HG03342 (cell line): ENCODE data around the gene NOTUM.
"Not testable (repeated sequence)": the region's sequence is repeated elsewhere in the genome, so short reads cannot be mapped to it uniquely, and the experiment has no call there.

ENCODE experiments used
- ATAC-seq: cut with Tn5 transposase; IDR thresholded peaks from one replicate; pipeline ENCODE4 v1.9.1; 2021; ENCODE audit warnings: mild to moderate bottlenecking, moderate library complexity; ENCODE audit not compliant: unreplicated experiment

Gene NOTUM

DNA sequence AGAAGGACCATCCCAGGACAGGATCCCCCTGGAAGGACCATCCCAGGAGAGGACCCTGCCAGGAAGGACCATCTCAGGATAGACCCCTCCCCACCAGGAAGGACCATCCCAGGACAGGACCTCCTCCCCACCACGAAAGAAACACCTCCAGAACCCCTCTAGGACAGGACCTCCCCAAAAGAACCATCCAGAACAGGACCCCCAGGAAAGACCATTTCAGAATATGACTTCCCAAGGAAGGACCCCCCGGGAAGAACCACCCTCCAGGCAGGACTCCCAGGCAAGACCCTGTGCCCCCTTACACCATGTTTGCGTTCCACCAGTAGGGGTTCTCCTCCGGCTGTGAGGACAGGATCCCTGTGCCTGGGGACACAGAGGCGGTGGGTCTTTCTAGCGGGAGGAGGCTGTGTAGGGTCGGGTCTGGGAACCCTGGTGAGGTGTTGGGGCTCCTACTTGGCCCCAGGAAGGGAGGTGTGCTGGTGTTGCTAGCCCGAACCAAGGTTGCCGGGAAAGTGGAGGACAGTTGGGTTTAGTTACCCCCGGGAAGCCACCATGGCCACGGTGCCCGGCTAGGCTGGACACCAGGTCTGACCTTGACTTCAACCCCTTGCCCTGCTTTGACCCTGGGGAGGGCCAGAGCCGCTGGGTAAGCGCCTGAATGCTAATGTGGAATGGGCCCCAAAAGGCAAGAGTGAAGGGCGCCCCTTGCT, 2.2 kb downstream of the NOTUM start:
- no peak for ATAC-seq

DNA sequence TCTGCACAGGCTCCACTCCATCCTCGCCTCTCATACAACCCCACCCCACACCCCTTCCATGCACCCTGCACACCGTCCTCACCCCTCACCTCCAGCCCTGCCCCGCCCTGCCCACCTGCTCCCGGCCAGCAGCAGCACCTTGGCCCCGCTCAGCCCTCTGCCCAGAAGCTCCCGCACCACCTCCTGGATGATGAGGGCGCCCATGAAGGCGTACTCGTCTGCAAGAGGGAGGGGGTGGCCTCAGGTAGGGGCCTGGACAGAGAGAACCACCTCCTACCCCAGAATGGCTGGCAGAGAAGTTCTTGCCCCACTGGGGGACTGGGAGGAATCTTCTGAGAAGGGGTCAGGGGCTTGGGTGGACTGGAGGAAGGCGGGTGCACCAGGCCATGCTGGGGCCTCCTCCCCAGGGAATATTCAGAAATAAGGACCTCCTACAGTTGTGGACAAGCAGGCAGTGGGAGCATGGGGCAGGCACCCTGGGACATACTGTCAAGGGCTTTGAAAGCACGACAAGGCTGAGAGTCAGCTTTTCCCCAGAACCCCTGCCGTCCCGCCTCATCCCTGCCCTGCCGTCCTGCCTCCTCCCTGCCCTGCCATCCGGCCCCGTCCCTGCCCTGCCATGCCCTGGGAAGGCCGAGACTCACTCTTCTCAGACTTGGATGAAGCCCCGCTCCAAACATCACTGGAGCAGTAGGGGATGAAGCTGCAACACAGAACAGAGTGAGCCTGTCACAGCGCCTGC, 3.1 kb downstream of the NOTUM start:
- no peak for ATAC-seq

DNA sequence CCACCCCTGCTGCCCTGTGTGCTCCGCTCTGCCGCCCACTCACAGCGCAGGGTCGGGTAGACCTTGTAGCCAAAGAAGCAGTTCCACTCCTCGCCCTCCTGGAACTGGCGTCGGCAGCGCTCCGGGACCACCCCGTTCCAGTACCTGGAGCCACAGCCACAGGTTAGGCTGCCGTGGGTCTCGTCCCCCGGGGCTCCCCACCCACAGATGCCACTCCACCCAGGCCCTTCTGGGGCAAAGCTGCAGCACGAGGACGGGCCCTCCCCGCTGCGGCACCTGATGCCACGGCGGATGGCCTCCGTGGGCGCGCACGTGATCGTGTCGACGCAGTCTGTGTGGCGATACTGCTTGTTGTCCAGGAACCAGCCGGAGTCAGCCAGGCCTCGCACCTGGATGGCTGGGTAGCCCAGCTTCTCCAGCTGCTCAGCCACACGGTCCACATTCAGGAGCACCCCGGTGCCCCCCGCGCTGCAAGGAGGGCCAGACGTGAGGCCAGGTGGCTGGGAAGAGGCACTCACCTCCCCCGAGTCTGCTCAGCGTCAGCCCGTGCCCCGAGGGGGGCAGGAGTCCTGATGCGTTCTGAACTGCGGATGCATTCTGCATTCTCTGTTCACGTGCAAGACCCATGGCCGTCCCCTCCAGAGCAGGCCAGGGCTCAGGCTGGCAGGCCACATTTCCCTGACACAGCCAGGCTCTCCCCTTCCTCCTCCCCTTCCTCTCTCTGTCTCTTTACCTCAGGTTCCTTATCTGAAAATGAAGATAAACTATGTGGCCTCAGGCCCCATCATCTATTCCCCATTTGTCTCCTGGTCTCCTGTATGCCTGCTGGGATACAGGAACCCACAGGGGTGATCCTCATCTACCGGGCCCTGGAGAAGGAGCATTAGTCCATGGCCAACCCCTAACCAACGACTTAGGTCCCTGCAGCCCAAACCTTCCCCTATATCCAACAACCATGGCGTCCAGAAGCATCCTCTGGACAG, 4.1 kb downstream of the NOTUM start:
- no peak for ATAC-seq

DNA sequence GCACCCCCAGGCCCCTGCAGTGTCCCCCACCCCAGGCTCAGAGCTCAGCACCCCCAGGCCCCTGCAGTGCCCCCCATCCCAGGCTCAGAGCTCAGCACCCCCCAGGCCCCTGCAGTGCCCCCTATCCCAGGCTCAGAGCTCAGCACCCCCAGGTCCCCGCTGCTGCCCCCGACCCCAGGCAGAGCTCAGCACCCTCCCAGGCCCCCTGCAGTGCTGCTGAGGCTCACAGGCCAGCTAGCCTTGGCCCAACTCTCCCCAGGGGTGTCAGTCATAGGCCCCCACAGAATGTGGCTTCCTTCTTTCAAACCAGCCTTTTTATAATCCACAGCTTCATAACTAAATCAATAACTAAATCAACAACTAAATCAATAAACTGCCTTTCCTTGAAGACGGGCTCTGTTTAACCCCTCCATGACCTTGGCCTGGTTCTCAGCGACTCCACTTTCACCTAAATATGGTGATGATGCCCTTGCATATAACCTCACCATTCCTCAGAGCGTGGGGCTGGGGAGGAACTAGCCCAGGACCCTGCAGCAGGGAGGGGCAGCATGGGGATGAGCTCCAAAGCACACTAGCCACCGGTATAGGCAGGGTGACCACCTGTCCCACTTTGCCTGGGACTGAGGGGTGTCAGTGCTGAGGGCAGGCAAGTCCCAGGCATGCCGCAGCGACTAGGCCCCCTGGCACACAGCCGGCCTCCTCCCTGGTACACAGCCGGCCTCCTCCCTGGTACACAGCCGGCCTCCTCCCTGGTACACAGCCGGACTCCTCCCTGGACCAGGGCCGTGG, 5.0 kb downstream of the NOTUM start:
- ATAC-seq: no peak

DNA sequence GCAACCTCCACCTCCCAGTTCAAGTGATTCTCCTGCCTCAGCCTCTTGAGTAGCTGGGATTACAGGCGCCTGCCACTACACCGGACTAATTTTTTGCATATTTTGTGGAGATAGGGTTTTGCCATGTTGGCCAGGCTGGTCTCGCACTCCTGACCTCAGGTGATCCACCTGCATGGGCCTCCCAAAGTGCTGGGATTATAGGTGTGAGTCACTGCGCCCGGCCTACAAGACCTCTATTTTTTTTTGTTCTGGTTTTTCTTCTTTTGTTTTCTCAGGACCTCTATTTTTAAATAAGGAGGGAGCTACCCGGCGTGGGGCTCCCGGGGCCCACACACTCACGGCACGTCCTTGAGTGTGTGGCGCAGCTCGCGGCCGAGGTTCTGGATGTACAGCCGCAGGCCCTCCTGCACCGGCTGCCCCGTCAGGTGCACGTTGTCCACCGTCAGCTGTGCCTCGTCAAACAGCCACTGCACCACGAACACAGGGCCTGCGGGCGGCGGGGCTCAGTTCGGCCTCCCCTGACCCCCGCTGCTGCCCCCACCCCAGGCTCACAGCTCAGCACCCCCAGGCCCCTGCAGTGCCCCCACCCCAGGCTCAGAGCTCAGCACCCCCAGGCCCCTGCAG, 5.8 kb downstream of the NOTUM start:
- no peak for ATAC-seq

DNA sequence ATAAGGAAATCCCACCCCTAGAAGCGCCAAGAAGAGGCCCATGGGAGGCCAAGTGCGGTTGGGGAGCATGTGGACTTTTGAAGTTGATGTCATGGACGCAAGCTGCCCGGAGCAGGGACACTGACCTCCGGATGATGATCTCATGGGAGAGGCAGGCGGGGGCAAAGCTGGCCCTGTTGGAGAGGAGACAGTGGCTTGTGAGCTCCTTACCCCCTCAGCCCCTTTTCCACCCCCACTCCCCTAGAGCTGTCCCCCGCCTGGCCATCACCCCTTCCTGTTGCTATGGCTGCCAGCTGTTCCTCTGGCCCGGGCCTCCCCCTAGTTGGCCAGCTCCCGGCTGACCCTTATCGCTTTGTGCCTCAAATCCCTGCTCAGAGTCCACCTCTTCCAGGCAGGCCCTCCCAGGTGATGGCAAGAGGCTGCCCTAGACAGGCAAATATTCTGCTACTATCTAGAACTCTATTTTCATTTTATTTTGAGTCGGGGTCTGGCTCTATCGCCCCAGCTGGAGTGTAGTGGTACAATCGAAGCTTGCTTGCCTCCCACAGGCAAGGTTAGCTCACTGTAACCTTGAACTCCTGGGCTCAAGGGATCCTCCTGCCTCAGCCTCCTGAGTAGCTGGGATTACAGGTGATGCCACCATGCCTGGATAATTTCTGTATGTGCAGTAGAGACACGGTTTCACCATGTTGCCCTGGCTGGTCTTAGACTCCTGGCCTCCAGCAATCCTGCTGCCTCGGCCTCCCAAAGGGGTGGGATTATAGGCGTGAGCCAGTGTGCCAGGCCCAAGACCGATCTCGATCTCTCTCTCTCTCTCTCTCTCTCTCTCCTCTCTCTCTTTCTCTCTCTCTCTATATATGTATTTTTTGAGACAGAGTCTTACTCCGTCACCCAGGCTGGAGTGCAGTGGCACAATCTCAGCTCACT, 6.6 kb downstream of the NOTUM start:
- ATAC-seq: no peak

DNA sequence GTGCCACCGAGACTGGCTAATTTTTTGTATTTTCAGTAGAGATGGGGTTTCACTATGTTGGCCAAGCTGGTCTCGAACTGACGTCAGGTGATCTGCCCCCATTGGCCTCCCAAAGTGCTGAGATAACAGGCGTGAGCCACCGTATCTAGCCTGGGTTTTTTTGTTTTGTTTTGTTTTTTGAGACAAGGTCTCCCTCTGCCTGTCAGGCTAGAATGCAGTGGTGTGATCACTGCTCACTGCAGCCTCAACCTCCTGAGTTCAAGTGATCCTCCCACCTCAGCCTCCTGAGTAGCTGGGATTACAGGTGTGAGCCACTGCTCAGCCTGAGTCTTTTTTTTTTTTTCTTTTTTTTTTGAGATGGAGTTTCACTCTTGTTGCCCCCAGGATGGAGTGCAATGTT, 7.5 kb downstream of the NOTUM start:
- ATAC-seq: not testable (repeated sequence)

DNA sequence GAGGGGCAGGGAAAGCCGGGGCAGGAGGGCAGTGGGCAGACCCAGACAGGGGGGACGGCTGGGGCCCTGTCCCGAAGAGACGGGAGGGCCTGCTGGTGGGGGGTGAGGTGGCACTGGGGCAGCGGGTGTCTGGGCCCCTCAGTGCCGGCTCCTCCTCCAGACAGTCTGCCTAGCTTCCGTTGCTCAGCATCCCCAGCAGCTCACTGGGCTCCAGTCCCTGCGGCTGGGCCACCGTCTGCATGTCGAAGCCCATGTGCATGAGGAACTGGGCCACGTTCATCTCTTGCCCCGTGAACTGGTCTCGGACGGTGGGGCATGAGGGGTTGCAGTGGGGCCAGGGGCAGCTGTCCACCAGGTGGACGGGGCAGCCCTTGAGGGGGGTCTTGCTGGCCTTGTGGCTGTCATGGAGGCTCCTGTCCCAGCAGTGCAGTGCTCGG, 8.2 kb downstream of the NOTUM start:
- no peak for ATAC-seq

DNA sequence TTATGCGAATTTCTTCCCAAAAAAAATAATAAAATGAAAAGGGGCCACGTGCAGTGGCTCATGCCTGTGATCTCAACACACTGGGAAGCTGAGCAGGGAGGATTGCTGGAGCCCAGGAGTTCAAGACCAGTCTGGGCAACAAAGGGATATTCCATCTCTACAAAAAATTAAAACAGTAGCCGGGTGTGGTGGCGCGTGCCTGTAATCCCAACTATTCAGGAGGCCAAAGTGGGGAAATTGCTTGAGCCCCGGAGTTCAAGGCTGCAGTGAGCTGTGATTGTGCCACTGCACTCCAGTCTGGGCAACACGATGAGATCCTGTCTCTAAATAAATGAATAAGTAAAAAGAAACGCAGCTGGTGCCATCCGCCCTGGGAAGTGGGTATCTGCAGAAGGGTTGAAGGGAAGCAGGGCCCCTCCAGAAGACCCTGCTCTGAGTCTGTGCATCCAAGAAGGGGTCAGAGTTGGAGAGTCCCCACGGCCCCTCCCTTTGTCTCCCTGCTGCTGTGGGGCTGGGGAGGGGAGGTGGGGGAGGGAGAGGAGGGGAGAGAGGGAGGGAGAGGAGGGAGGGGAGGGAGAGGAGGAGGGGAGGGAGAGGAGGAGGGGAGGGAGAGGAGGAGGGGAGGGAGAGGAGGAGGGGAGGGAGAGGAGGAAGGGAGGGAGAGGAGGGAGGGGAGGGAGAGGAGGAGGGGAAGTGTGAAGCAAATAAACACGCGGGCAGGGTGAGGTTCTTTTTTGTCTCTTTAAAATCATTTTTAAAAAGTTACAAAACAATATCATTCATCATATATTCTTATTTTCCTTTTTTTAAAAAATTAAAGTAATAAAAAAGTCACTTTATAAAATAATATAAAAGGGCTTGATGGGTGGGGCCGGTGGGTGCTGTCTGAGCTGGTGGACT, 9.0 kb downstream of the NOTUM start:
- ATAC-seq: no peak

DNA sequence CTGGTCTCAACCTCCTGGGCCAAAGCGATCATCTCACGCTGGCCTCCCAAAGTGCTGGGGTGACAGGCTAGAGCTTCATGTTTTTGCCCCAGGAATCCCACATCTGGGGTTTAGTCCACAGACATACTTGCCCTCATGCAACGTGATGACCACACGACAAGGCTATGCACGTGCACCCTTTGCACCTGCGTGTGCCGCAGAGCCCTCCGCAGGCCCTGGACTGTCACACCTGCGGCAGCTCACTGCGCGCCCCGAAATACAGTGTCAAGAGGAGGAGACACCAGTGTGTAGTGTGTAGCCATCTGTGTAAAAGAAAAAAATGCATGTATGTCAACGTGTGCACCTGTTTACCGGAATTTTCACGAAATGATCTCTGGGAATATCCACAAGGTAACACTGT, 10.5 kb downstream of the NOTUM start:
- ATAC-seq: no peak

DNA sequence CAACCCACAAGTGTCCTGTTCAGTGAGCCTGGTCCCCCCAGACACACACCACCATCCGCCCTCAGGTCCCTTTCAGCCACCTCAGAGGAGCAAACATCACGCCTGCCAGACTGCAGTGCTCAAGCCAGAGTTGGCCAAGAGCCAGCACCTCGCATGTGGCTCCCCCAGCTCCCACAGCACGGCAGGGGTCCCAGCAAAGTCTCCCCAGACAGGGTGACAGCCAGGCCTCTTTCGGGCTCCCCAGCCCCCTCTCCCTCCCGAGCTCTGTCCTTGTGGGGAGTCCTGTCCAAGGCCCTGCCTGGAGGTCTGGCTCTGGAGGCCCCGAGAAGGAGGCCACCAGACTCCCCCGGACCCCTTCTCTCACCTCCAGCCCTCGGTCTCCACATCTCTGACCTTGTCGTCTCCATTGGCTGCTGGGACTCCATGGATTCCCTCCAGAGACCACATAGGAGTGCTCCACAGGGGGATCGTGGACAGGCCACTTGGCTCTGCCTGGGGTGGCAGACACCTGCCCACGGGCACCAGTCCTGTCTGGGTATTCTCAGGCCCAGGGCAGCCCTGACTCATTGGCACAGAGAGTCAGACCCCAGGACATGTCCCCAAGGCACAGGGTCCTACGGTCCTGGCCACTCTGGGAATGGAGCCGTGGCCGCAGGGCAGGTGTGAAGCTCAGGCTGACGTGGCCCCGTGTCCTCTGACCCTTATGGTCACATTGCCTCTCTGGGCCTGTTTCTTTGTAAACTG, 12.2 kb downstream of the NOTUM start:
- no peak for ATAC-seq

DNA sequence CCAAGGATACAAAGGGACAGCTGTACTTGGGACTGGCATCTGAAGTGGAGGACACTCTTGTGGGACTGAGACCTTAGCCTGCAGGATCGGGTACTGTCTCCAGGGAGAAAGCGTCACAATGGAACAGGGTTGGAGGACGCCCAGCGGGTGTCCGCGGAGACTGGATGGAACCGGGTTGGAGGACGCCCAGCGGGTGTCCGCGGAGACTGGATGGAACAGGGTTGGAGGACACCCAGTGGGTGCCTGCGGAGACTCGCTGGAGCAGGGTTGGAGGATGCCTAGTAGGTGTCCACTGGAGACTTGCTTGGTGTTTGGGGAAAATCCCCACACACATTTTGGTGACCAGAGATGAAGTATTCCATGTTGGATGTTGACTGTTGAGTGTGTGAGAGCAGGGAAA, 13.8 kb downstream of the NOTUM start, which contains the start of gene MYADML2:
MYADML2 (minus strand) TSS at position 45 of the 400 bp plus-strand sequence. CDS start 5,492 bp downstream, outside the sequence.
- no peak for ATAC-seq

DNA sequence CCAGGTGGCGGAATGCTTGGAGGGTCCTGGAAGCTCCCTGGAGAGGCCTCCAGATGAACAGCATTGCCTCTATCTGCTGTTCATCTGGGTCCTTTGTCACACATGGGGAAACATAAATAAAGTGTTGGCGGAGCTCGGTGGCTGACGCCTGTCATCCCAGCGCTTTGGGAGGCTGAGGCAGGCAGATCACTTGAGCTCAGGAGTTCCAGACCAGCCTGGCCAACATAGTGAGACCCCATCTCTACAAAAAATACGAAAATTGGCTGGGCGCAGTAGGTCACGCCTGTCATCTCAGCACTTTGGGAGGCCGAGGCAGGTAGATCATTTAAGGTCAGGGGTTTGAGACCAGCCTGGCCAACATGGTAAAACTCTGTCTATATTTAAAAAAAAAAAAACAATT, 16.1 kb downstream of the NOTUM start:
- no peak for ATAC-seq

DNA sequence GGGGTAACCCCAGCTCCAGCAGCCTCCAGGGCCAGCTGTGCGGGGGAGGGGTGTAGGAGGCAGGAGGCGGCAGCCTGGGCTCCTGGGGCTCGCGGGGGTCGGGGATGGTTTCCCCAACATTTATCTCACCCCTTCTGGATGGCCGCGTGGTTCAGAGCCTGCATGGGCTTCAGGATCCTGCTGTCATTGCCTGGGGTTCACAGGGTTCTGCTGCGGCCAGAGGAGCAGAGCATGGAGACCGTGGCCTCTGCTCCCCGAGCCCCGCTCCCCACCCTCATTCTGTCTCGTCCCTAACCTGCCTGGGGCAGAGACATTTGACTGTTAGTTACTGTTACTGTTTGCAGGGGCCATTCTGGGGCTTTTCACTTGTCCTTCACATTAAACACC, 18.8 kb downstream of the NOTUM start:
- no peak for ATAC-seq

DNA sequence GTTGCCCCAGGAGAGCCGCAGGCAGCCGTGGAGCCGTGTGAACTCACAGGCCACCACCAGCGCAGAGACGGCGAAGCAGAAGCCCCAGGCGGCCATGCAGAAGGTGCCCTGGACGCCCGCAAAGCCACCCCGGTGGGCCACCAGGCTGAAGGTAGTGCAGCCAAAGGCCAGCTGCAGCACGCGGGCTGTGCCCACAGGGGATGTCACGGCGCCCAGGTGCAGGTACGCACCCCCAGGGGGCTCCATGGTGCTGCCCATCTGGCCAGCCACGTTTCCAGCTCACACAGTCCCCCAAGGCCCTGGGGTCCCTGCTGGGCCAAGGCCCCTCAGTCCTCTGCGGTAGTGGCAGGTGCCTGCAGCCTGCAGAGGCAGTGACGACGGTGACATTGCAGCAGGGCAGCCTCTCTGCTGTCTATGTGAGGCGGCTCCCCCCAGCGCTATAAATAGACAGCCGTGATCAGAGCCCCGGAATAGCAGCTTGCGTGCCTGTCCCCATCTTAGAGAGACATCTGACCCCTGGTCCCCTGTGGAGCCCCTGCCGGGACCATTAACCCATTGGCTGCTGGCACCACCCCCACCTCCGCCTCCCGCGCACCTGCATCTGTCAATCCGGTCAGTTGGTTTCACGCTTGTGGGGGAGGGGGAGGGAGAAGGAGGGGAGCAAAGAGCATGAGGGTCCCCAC, 19.4 kb downstream of the NOTUM start:
- no peak for ATAC-seq
